ENCODE results near the gene ZNF618.

ZNF618 gene

GRCh38 chr9:113943112-113944009 is 67.3 kb downstream of the ZNF618 start:
- no peaks in the 10 kb centered on the region for H3K4me1 Mint-ChIP-seq
- no peaks in the 10 kb centered on the region for H3K36me3 Mint-ChIP-seq
- no peak overlapping the region for H3K27ac Mint-ChIP-seq
- peaks cover 7% of the 10 kb centered on the region for H3K27me3 Mint-ChIP-seq
- no peak for DNase-seq
- H3K9me3 Mint-ChIP-seq = no peaks in the 10 kb centered on the region
- CTCF ChIA-PET = no interaction called here
- H3K4me3 Mint-ChIP-seq = no peak overlapping the region

GRCh38 chr9:113945784-113946183 is 69.7 kb downstream of the ZNF618 start:
- H3K4me1 Mint-ChIP-seq = no peaks in the 10 kb centered on the region
- CTCF ChIA-PET = no interaction called here
- H3K9me3 Mint-ChIP-seq = no peaks in the 10 kb centered on the region
- H3K27ac Mint-ChIP-seq = no peak overlapping the region
- DNase-seq = no peak
- H3K36me3 Mint-ChIP-seq = no peaks in the 10 kb centered on the region
- H3K27me3 Mint-ChIP-seq = peaks cover 7% of the 10 kb centered on the region
- no peak overlapping the region for H3K4me3 Mint-ChIP-seq

GRCh38 chr9:113946496-113947115 is 70.5 kb downstream of the ZNF618 start:
- Mint-ChIP-seq H3K27me3 (peaks cover 6% of the 10 kb centered on the region), H3K9me3 (no peaks in the 10 kb centered on the region), H3K36me3 (no peaks in the 10 kb centered on the region), H3K4me3 (no peak overlapping the region), H3K27ac (no peak overlapping the region), H3K4me1 (no peaks in the 10 kb centered on the region)
- CTCF ChIA-PET = interaction anchor here (1.3 kb wide), 1 partner anchor 17 kb away, joined by 5 read pairs; no protein-coding TSS in a partner anchor
- DNase-seq = no peak

GRCh38 chr9:113947941-113948340 is 71.8 kb downstream of the ZNF618 start:
- no peaks in the 10 kb centered on the region for H3K27me3 Mint-ChIP-seq
- H3K27ac Mint-ChIP-seq = no peak overlapping the region
- no peaks in the 10 kb centered on the region for H3K9me3 Mint-ChIP-seq
- no peaks in the 10 kb centered on the region for H3K36me3 Mint-ChIP-seq
- H3K4me3 Mint-ChIP-seq = no peak overlapping the region
- CTCF ChIA-PET = interaction anchor here (1.3 kb wide), 1 partner anchor 16 kb away, joined by 5 read pairs; no protein-coding TSS in a partner anchor
- no peaks in the 10 kb centered on the region for H3K4me1 Mint-ChIP-seq
- no peak for DNase-seq

GRCh38 chr9:113948891-113949570 is 72.9 kb downstream of the ZNF618 start:
- DNase-seq = no peak

GRCh38 chr9:113949571-113950078 is 73.5 kb downstream of the ZNF618 start:
- H3K27me3 Mint-ChIP-seq = no peaks in the 10 kb centered on the region
- H3K36me3 Mint-ChIP-seq = no peaks in the 10 kb centered on the region
- no peak for DNase-seq
- no peaks in the 10 kb centered on the region for H3K4me1 Mint-ChIP-seq
- CTCF ChIA-PET = no interaction called here
- no peak overlapping the region for H3K27ac Mint-ChIP-seq
- no peaks in the 10 kb centered on the region for H3K9me3 Mint-ChIP-seq
- no peak overlapping the region for H3K4me3 Mint-ChIP-seq

More at GRCh38 chr9:113948891-113949570, 72.9 kb downstream of the ZNF618 start:
- H3K27ac Mint-ChIP-seq = no peak overlapping the region
- no peaks in the 10 kb centered on the region for H3K27me3 Mint-ChIP-seq
- H3K4me3 Mint-ChIP-seq = no peak overlapping the region
- no peaks in the 10 kb centered on the region for H3K36me3 Mint-ChIP-seq
- no peaks in the 10 kb centered on the region for H3K4me1 Mint-ChIP-seq
- no peaks in the 10 kb centered on the region for H3K9me3 Mint-ChIP-seq
- CTCF ChIA-PET = no interaction called here

- no peak for DNase-seq
- H3K9me3 Mint-ChIP-seq = no peaks in the 10 kb centered on the region
- H3K27ac Mint-ChIP-seq = no peak overlapping the region
- CTCF ChIA-PET = no interaction called here
- H3K27me3 Mint-ChIP-seq = no peaks in the 10 kb centered on the region
- H3K4me3 Mint-ChIP-seq = no peak overlapping the region
- no peaks in the 10 kb centered on the region for H3K4me1 Mint-ChIP-seq
- no peaks in the 10 kb centered on the region for H3K36me3 Mint-ChIP-seq
Observed at GRCh38 chr9:113950195-113951031, 74.3 kb downstream of the ZNF618 start.

- no peaks in the 10 kb centered on the region for H3K36me3 Mint-ChIP-seq
Observed at GRCh38 chr9:113951032-113951372, 74.9 kb downstream of the ZNF618 start.

GRCh38 chr9:113952676-113953075 is 76.6 kb downstream of the ZNF618 start:
- Mint-ChIP-seq H3K27me3 (no peaks in the 10 kb centered on the region), H3K4me3 (no peak overlapping the region), H3K36me3 (no peaks in the 10 kb centered on the region), H3K4me1 (no peaks in the 10 kb centered on the region), H3K9me3 (no peaks in the 10 kb centered on the region), H3K27ac (no peak overlapping the region)
- DNase-seq = no peak
- CTCF ChIA-PET = interaction anchor here (0.9 kb wide), 1 partner anchor 10 kb away, joined by 3 read pairs; no protein-coding TSS in a partner anchor

More at GRCh38 chr9:113951032-113951372, 74.9 kb downstream of the ZNF618 start:
- Mint-ChIP-seq H3K27ac (no peak overlapping the region), H3K27me3 (no peaks in the 10 kb centered on the region), H3K4me3 (no peak overlapping the region), H3K4me1 (no peaks in the 10 kb centered on the region), H3K9me3 (no peaks in the 10 kb centered on the region)
- DNase-seq = no peak
- CTCF ChIA-PET = no interaction called here

GRCh38 chr9:113953531-113953930 is 77.4 kb downstream of the ZNF618 start:
- no peaks in the 10 kb centered on the region for H3K27me3 Mint-ChIP-seq
- DNase-seq = no peak
- H3K36me3 Mint-ChIP-seq = no peaks in the 10 kb centered on the region
- CTCF ChIA-PET = interaction anchor here (0.5 to 0.9 kb wide), 2 partner anchors 9 to 42 kb away, joined by 3 read pairs; no protein-coding TSS in a partner anchor
- no peaks in the 10 kb centered on the region for H3K4me1 Mint-ChIP-seq
- H3K9me3 Mint-ChIP-seq = no peaks in the 10 kb centered on the region
- H3K4me3 Mint-ChIP-seq = no peak overlapping the region
- no peak overlapping the region for H3K27ac Mint-ChIP-seq

- DNase-seq = no peak
- Mint-ChIP-seq H3K4me3 (no peak overlapping the region), H3K4me1 (no peaks in the 10 kb centered on the region), H3K27me3 (no peaks in the 10 kb centered on the region), H3K27ac (no peak overlapping the region), H3K9me3 (no peaks in the 10 kb centered on the region), H3K36me3 (no peaks in the 10 kb centered on the region)
- CTCF ChIA-PET = no interaction called here
Observed at GRCh38 chr9:113954591-113954990, 78.5 kb downstream of the ZNF618 start.

GRCh38 chr9:113955076-113955752 is 79.1 kb downstream of the ZNF618 start:
- Mint-ChIP-seq H3K27me3 (no peaks in the 10 kb centered on the region), H3K27ac (no peak overlapping the region), H3K4me3 (no peak overlapping the region), H3K4me1 (no peaks in the 10 kb centered on the region), H3K9me3 (no peaks in the 10 kb centered on the region), H3K36me3 (no peaks in the 10 kb centered on the region)
- CTCF ChIA-PET = no interaction called here
- DNase-seq = no peak

- Mint-ChIP-seq H3K36me3 (no peaks in the 10 kb centered on the region), H3K27ac (no peak overlapping the region), H3K4me3 (no peak overlapping the region), H3K9me3 (no peaks in the 10 kb centered on the region), H3K27me3 (no peaks in the 10 kb centered on the region), H3K4me1 (no peaks in the 10 kb centered on the region)
- DNase-seq = no peak
- CTCF ChIA-PET = no interaction called here
Observed at GRCh38 chr9:113956901-113957300, 80.8 kb downstream of the ZNF618 start.

Measured in activated naive CD4-positive, alpha-beta T cell treated with anti-CD3 and anti-CD28 coated beads, Interleukin-2, amount 10 ng/mL, durations not matched to agents 7 days and 5 days (primary cell).